ENCODE data around the gene NEK11. TPM values are rescaled to one million over a fixed set of nuclear protein-coding genes. Genes with fewer than 3 reads are reported as not detected.

Gene NEK11
- 11.5 TPM for total RNA-seq
- 1 to 10 TPM; 6.3 to 8.2 (median 7.4) TPM for polyA plus RNA-seq (ENCODE audit: insufficient read depth in 1 of 8, insufficient read length in 8 of 8, low replicate concordance in 1 of 8)
- long read RNA-seq, donor 1 = 0 reads
- long read RNA-seq, donor 2 = 0 reads
- long read RNA-seq, donor 3, partial matches to known transcripts = 0 of 1 reads
- long read RNA-seq, donor 3, other reads (novel, unspliced or antisense) = 0 of 1 reads
- long read RNA-seq, donor 4 = 0 reads
- long read RNA-seq, donor 5, partial matches to known transcripts = 8 of 8 reads
- long read RNA-seq, donor 5, other reads (novel, unspliced or antisense) = 0 of 8 reads
- long read RNA-seq, donor 6 = 0 reads
- long read RNA-seq, donor 7, partial matches to known transcripts = 5 of 5 reads
- long read RNA-seq, donor 7, other reads (novel, unspliced or antisense) = 0 of 5 reads
- long read RNA-seq, donor 8, partial matches to known transcripts = 0 of 1 reads
- long read RNA-seq, donor 8, other reads (novel, unspliced or antisense) = 0 of 1 reads
- long read RNA-seq, donor 9, partial matches to known transcripts = 5 of 6 reads
- long read RNA-seq, donor 9, other reads (novel, unspliced or antisense) = 0 of 6 reads
- long read RNA-seq, donor 10, partial matches to known transcripts = 5 of 6 reads
- long read RNA-seq, donor 10, other reads (novel, unspliced or antisense) = 0 of 6 reads
- long read RNA-seq, donor 11 = 0 reads

DNA sequence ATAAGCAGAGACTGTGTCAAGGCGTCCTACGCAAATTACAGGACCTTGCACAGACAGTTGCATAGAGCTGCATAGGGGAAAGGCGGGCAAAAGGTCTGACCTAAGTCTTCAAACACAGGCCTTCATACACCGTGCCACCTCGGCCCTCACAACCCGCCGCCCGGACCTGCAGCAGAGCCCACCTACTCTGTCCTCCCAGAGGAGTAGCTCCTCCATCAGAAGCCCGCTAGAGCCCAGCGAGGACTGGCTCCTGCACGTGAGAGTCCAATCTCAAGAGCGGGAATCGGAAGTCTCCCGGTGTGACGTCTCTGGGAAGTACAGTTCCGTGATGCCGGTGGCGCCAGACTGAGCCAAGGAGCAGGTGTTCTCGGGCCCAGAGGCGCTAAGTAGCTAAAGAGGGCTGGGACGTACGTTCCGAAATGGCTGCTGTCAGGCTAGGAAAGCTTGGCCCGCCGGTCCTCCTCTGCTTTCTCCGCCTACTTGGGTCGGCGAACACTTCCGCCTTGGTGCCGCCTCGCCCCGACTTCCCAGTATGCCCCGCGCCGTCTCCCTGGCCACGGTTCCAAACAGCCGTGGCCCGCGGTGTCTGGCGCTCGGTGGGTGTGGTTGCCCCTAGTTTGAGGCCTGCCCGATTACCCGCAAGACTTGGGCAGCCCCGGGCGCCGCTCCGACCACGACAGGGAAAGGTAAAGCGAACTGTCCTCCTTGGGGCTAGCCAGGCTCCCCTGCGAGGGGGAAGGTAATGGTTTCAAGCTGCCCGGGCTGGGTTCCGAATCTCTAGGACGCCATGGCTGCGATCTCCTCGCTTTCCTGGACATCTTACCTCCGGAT is at the start of gene NEK11, which contains the start of gene ASTE1:
TSS of gene NEK11 (plus strand) at position 557 of the 831 bp plus-strand sequence. CDS start 2,832 bp downstream, outside the sequence.
TSS of gene ASTE1 (minus strand) at position 505 of the 831 bp plus-strand sequence. CDS start 1,519 bp downstream, outside the sequence.
- H3K27ac ChIP-seq (ENCODE audit: low read length) = peak within 1 kb of the TSS; percentile 84

GRCh38 chr3:130979117-130979516 is 47.6 kb upstream of the NEK11 start:
- Histone ChIP-seq H3K4me1 (ENCODE audit: control insufficient read depth, insufficient read depth, low read length) (no peaks in the 10 kb centered on the region), H3K9me3 (replicated peaks; ENCODE audit: control insufficient read depth, low read depth, low read length) (no peaks in the 10 kb centered on the region), H3K27ac (ENCODE audit: low read length) (no peak overlapping the region), H3K4me3 (ENCODE audit: low read length) (no peak overlapping the region), H3K36me3 (ENCODE audit: control insufficient read depth, insufficient read depth, low read length) (peaks cover 14% of the 10 kb centered on the region), H3K27me3 (ENCODE audit: control insufficient read depth, insufficient read depth, low read length) (no peaks in the 10 kb centered on the region)
- no CpG with 5 or more reads among the region's 2 CpGs for WGBS (ENCODE audit: insufficient coverage)
- no peak for DNase-seq

More for the DNA sequence above, at the start of gene NEK11, which contains the start of gene ASTE1:
- Histone ChIP-seq H3K4me1 (ENCODE audit: control insufficient read depth, insufficient read depth, low read length) (peaks cover 7% of the 10 kb centered on the region), H3K36me3 (ENCODE audit: control insufficient read depth, insufficient read depth, low read length) (peaks cover 18% of the 10 kb centered on the region), H3K4me3 (ENCODE audit: low read length) (peak within 1 kb of the TSS; percentile 81), H3K9me3 (replicated peaks; ENCODE audit: control insufficient read depth, low read depth, low read length) (no peaks in the 10 kb centered on the region), H3K27me3 (ENCODE audit: control insufficient read depth, insufficient read depth, low read length) (no peaks in the 10 kb centered on the region)
- under 1% methylated on average over 49 of the region's 56 CpGs for WGBS (ENCODE audit: insufficient coverage)
- DNase-seq = peak; percentile 95

GRCh38 chr3:130981469-130981868 is 45.2 kb upstream of the NEK11 start:
- Histone ChIP-seq H3K9me3 (replicated peaks; ENCODE audit: control insufficient read depth, low read depth, low read length) (no peaks in the 10 kb centered on the region), H3K4me1 (ENCODE audit: control insufficient read depth, insufficient read depth, low read length) (no peaks in the 10 kb centered on the region), H3K27me3 (ENCODE audit: control insufficient read depth, insufficient read depth, low read length) (no peaks in the 10 kb centered on the region), H3K36me3 (ENCODE audit: control insufficient read depth, insufficient read depth, low read length) (peaks cover 8% of the 10 kb centered on the region), H3K27ac (ENCODE audit: low read length) (no peak overlapping the region), H3K4me3 (ENCODE audit: low read length) (no peak overlapping the region)
- WGBS (ENCODE audit: insufficient coverage) = no CpG with 5 or more reads among the region's 2 CpGs
- no peak for DNase-seq

DNA sequence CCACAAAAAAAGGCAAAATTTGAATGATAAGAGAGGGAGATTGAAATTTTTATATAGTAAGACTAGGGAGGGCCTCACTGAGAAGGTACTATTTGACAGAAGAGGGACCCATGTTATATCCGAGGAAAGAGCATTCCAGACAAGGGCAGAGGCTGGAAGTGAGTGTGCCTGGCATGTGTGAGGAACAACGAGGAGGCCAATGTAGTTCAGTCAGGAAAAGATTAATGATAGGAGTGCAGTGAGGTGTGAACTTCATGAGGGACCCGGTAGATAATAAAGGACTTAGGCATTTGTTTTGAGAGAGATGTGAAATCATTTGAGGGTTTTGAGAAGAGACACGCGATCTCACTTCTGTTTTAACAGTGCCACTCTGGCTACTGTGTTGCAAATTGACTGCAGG is 36.4 kb upstream of the NEK11 start:
- Histone ChIP-seq H3K27ac (ENCODE audit: low read length) (no peak overlapping the region), H3K4me3 (ENCODE audit: low read length) (no peak overlapping the region), H3K4me1 (ENCODE audit: control insufficient read depth, insufficient read depth, low read length) (no peaks in the 10 kb centered on the region), H3K36me3 (ENCODE audit: control insufficient read depth, insufficient read depth, low read length) (peaks cover 9% of the 10 kb centered on the region), H3K9me3 (replicated peaks; ENCODE audit: control insufficient read depth, low read depth, low read length) (no peaks in the 10 kb centered on the region), H3K27me3 (ENCODE audit: control insufficient read depth, insufficient read depth, low read length) (no peaks in the 10 kb centered on the region)
- 80% methylated on average over 5 of the region's 5 CpGs for WGBS (ENCODE audit: insufficient coverage)
- DNase-seq = no peak

- H3K36me3 ChIP-seq (ENCODE audit: control insufficient read depth, insufficient read depth, low read length) = peaks cover 9% of the 10 kb centered on the region
- H3K4me1 ChIP-seq (ENCODE audit: control insufficient read depth, insufficient read depth, low read length) = no peaks in the 10 kb centered on the region
- H3K9me3 ChIP-seq (replicated peaks; ENCODE audit: control insufficient read depth, low read depth, low read length) = no peaks in the 10 kb centered on the region
Observed at GRCh38 chr3:130991126-130991525, 35.6 kb upstream of the NEK11 start.

DNA sequence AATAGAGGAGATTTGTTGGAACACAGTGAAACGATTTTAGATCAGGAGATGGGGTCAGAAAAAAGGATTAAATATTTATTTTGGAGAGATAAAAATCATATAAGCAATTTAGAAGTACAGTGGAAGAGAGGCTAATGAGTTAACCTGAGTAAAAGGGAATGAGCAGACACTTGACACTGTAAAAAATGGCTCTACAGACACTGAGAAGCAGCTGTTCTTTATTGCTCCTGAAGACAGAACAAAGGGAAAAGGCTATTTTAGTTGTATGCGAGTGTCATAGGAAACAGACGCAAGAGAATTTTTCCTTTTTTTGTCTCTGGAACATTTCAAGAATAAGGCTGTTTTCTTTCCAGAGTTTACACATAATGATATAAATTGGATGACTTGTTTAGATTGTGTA is 34.3 kb upstream of the NEK11 start:
- H3K27ac ChIP-seq (ENCODE audit: low read length) = no peak overlapping the region
- no peaks in the 10 kb centered on the region for H3K9me3 ChIP-seq (replicated peaks; ENCODE audit: control insufficient read depth, low read depth, low read length)
- no peaks in the 10 kb centered on the region for H3K27me3 ChIP-seq (ENCODE audit: control insufficient read depth, insufficient read depth, low read length)
- H3K4me1 ChIP-seq (ENCODE audit: control insufficient read depth, insufficient read depth, low read length) = no peaks in the 10 kb centered on the region
- H3K36me3 ChIP-seq (ENCODE audit: control insufficient read depth, insufficient read depth, low read length) = peaks cover 9% of the 10 kb centered on the region
- no CpG with 5 or more reads among the region's 3 CpGs for WGBS (ENCODE audit: insufficient coverage)
- no peak overlapping the region for H3K4me3 ChIP-seq (ENCODE audit: low read length)
- peak; percentile 16 for DNase-seq

More at GRCh38 chr3:130991126-130991525, 35.6 kb upstream of the NEK11 start:
- Histone ChIP-seq H3K27ac (ENCODE audit: low read length) (no peak overlapping the region), H3K27me3 (ENCODE audit: control insufficient read depth, insufficient read depth, low read length) (no peaks in the 10 kb centered on the region), H3K4me3 (ENCODE audit: low read length) (no peak overlapping the region)
- DNase-seq = no peak
- WGBS (ENCODE audit: insufficient coverage) = 93% methylated on average over 3 of the region's 5 CpGs

DNA sequence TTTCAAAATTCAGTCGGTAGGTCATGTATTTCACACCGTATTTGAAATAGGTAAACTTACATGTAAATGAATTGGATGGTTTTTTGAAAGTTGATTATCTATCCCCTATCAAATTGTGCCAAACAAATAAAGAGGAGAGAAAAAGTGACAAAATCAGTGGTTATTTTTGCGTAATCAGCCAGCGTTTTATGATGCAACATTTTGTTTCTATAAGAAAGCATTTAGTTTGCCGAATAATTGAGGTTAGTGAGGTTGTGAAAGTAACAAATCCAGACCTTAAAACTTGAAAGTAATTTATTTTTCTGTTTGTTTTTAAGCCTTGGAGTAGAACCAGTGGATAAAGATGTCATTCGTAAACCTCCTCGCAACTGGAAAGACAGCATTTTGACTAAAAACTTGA is 29.4 kb upstream of the NEK11 start:
- H3K9me3 ChIP-seq (replicated peaks; ENCODE audit: control insufficient read depth, low read depth, low read length) = no peaks in the 10 kb centered on the region
- DNase-seq = no peak
- no peak overlapping the region for H3K4me3 ChIP-seq (ENCODE audit: low read length)
- H3K27me3 ChIP-seq (ENCODE audit: control insufficient read depth, insufficient read depth, low read length) = no peaks in the 10 kb centered on the region
- peaks cover 8% of the 10 kb centered on the region for H3K36me3 ChIP-seq (ENCODE audit: control insufficient read depth, insufficient read depth, low read length)
- H3K27ac ChIP-seq (ENCODE audit: low read length) = no peak overlapping the region
- H3K4me1 ChIP-seq (ENCODE audit: control insufficient read depth, insufficient read depth, low read length) = no peaks in the 10 kb centered on the region
- no CpG with 5 or more reads among the region's 7 CpGs for WGBS (ENCODE audit: insufficient coverage)

DNA sequence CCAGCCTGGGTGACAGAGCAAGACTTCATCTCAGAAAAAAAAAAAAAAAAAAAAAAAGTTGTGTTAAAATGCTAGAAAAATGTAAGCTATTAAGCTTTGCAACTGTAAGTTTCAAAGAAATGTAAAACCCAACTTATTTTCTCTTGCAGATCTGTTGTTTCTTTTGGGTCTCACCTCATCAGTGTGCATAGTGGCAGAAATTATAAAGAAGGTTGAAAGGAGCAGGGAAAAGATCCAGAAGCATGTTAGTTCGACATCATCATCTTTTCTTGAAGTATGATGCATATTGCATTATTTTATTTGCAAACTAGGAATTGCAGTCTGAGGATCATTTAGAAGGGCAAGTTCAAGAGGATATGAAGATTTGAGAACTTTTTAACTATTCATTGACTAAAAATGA is 25.6 kb upstream of the NEK11 start:
- no peak for DNase-seq
- no CpG with 5 or more reads among the region's 1 CpG for WGBS (ENCODE audit: insufficient coverage)
- no peaks in the 10 kb centered on the region for H3K4me1 ChIP-seq (ENCODE audit: control insufficient read depth, insufficient read depth, low read length)
- H3K27ac ChIP-seq (ENCODE audit: low read length) = no peak overlapping the region
- no peaks in the 10 kb centered on the region for H3K9me3 ChIP-seq (replicated peaks; ENCODE audit: control insufficient read depth, low read depth, low read length)
- peaks cover 9% of the 10 kb centered on the region for H3K36me3 ChIP-seq (ENCODE audit: control insufficient read depth, insufficient read depth, low read length)
- H3K4me3 ChIP-seq (ENCODE audit: low read length) = no peak overlapping the region
- H3K27me3 ChIP-seq (ENCODE audit: control insufficient read depth, insufficient read depth, low read length) = no peaks in the 10 kb centered on the region

DNA sequence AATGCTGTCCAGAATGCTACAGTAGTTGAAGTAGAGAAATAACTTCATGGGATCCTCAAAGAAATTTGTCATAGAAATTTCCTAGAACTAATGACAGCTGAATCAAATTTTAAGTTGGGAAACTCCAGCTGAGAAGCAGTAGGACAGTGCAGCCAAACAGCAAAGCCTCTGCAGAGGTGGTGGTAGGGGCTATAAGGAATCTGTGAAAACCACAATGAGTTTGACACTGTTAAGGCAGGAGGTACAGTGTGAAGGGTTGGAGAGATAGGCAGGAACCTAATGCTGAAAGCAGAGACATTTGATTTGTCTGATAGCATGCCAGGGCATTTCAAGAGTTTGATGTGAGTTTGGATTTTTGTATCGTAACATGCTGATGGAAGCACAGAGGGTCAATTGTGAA is 22.1 kb upstream of the NEK11 start:
- 94% methylated on average over 1 of the region's 1 CpG for WGBS (ENCODE audit: insufficient coverage)
- Histone ChIP-seq H3K27ac (ENCODE audit: low read length) (no peak overlapping the region), H3K4me1 (ENCODE audit: control insufficient read depth, insufficient read depth, low read length) (no peaks in the 10 kb centered on the region), H3K4me3 (ENCODE audit: low read length) (no peak overlapping the region), H3K36me3 (ENCODE audit: control insufficient read depth, insufficient read depth, low read length) (peaks cover 24% of the 10 kb centered on the region), H3K27me3 (ENCODE audit: control insufficient read depth, insufficient read depth, low read length) (no peaks in the 10 kb centered on the region), H3K9me3 (replicated peaks; ENCODE audit: control insufficient read depth, low read depth, low read length) (no peaks in the 10 kb centered on the region)
- no peak for DNase-seq
